GM12892 (cell line): ENCODE measurements around the gene PREPL.

Source experiments
- POLR2A ChIP-seq: IDR thresholded peaks from 2 replicates; pipeline ENCODE4 v1.6.1; 2011; ENCODE audit warnings: low read depth, low read length, control low read depth
- TAF1 ChIP-seq: IDR thresholded peaks from 2 replicates; pipeline ENCODE4 v1.6.1; 2011; ENCODE audit warnings: low read depth, mild to moderate bottlenecking, control low read depth, low read length, borderline replicate concordance

GRCh38 chr2:44280869-44281268 lies 80.4 kb downstream of the PREPL start:
- no peak for TF ChIP-seq POLR2A
- no peak for TF ChIP-seq TAF1
